ENCODE results near the gene PDK2. TPM values are rescaled to one million over a fixed set of nuclear protein-coding genes. Genes with fewer than 3 reads are reported as not detected.

PDK2 gene
- total and polyA plus RNA-seq, 9 of the 15 experiments (the other 6 are each of a cell fraction or from before 2014, with no cell fraction given) = 0.03 to 2.5 (median 1.4) TPM

DNA sequence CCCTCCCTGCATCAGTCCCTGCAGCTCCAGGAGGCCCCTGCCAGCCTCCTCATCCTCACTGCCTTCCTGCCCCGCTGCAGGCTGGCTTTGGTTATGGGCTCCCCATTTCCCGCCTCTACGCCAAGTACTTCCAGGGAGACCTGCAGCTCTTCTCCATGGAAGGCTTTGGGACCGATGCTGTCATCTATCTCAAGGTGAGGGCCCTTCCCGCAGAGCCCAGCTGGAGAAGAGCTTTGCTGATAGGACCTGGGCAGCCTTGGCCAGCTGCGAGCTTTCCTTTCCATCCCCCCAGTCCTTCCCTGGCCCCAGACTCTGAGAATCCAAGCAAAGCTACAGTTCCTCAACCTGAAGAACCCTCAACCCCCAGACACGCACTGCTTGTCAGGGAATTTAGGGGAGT, 14.1 kb downstream of the PDK2 start:
- CTCF ChIA-PET (ENCODE audit: low intra/inter-chr PET ratio) = no interaction called here
- Histone ChIP-seq H3K79me2 (ENCODE audit: control insufficient read depth, insufficient read depth, low read length) (no peaks in the 10 kb centered on the region), H2AFZ (ENCODE audit: low read depth, low read length) (no peak overlapping the region), H3K27me3 (ENCODE audit: control insufficient read depth in 2 of 2, insufficient read depth in 2 of 2, low read length in 2 of 2) (peaks cover 0 to 22% of the 10 kb centered on the region in 2 experiments; a peak in 2 of 5 replicates), H3K9ac (ENCODE audit: insufficient read depth in 1 of 2, low read depth in 2 of 2, low read length in 2 of 2) (no peak overlapping the region), H3K4me1 (replicated peaks in 1 of 2; ENCODE audit: control insufficient read depth in 2 of 2, insufficient read depth in 2 of 2, low read length in 2 of 2) (peaks cover 8 to 37% of the 10 kb centered on the region in 2 experiments), H3K4me3 (no peak overlapping the region), H3K9me3 (replicated peaks; ENCODE audit: control insufficient read depth, insufficient read depth, low read depth, low read length) (no peaks in the 10 kb centered on the region), H4K20me1 (replicated peaks; ENCODE audit: control insufficient read depth, insufficient read depth, low read length) (no peaks in the 10 kb centered on the region; the same call in 1 of the 2 replicates), H3K4me2 (ENCODE audit: insufficient read depth, low read length) (no peak overlapping the region), H3K36me3 (ENCODE audit: control insufficient read depth, insufficient read depth, low read length) (no peaks in the 10 kb centered on the region), H3K27ac (ENCODE audit: extremely low read depth, low read depth, low read length) (no peak overlapping the region), H3K9me1 (ENCODE audit: control insufficient read depth, insufficient read depth, low read length) (no peaks in the 10 kb centered on the region)
- 30% methylated on average over 7 of the region's 7 CpGs for whole genome bisulfite sequencing (ENCODE audit: insufficient coverage, low coverage, missing lambda C conversion rate)
- intact Hi-C loops (cut with micrococcal nuclease) (no loop called here), in situ Hi-C loops (cut with MboI) (no loop called here)
- ATAC-seq (no peak), DNase-seq (ENCODE audit: extremely low read depth in 1 of 4, low spot score in 3 of 4) (no peak), FAIRE-seq (no peak)
- POLR2A ChIA-PET = interaction anchor here (0.6 to 1.1 kb wide), 4 partner anchors 8 to 166 kb away, joined by 3 to 6 read pairs (median 3); no protein-coding TSS in a partner anchor
- BruUV-seq (replicated peaks) = no TSS peak
- TF ChIP-seq CTCFL (IDR thresholded peaks at IDR 0.05; ENCODE audit: borderline replicate concordance, insufficient read depth, low read depth, low read length, poor library complexity, severe bottlenecking) (no peak), ZKSCAN1 (IDR thresholded peaks at IDR 0.05; ENCODE audit: low read depth, low read length) (no peak), ETS2 (tag; IDR thresholded peaks at IDR 0.05; ENCODE audit: borderline replicate concordance, poor library complexity, severe bottlenecking) (no peak), STAG1 (CRISPR knock-in tag; IDR thresholded peaks at IDR 0.05; ENCODE audit: borderline replicate concordance) (no peak), HLTF (IDR thresholded peaks at IDR 0.05) (no peak), CXXC5 (CRISPR knock-in tag; IDR thresholded peaks at IDR 0.05) (no peak), SNIP1 (IDR thresholded peaks at IDR 0.05; ENCODE audit: low read depth) (no peak), ZNF551 (CRISPR knock-in tag; IDR thresholded peaks at IDR 0.05) (no peak), FOXJ2 (tag; IDR thresholded peaks at IDR 0.05) (no peak), ZFP36 (IDR thresholded peaks at IDR 0.05; ENCODE audit: low read depth, low read length, partially characterized antibody) (no peak), RBM14 (IDR thresholded peaks at IDR 0.05; ENCODE audit: borderline replicate concordance, insufficient read depth, low read depth, low read length) (no peak), ZNF589 (CRISPR knock-in tag; IDR thresholded peaks at IDR 0.05; ENCODE audit: low read depth) (no peak), SLC30A9 (CRISPR knock-in tag; IDR thresholded peaks at IDR 0.05) (no peak)
- TF ChIP-seq, protein P1, sequence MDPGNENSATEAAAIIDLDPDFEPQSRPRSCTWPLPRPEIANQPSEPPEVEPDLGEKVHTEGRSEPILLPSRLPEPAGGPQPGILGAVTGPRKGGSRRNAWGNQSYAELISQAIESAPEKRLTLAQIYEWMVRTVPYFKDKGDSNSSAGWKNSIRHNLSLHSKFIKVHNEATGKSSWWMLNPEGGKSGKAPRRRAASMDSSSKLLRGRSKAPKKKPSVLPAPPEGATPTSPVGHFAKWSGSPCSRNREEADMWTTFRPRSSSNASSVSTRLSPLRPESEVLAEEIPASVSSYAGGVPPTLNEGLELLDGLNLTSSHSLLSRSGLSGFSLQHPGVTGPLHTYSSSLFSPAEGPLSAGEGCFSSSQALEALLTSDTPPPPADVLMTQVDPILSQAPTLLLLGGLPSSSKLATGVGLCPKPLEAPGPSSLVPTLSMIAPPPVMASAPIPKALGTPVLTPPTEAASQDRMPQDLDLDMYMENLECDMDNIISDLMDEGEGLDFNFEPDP (CRISPR knock-in tag; IDR thresholded peaks at IDR 0.05) = no peak
- TF ChIP-seq, protein P2, sequence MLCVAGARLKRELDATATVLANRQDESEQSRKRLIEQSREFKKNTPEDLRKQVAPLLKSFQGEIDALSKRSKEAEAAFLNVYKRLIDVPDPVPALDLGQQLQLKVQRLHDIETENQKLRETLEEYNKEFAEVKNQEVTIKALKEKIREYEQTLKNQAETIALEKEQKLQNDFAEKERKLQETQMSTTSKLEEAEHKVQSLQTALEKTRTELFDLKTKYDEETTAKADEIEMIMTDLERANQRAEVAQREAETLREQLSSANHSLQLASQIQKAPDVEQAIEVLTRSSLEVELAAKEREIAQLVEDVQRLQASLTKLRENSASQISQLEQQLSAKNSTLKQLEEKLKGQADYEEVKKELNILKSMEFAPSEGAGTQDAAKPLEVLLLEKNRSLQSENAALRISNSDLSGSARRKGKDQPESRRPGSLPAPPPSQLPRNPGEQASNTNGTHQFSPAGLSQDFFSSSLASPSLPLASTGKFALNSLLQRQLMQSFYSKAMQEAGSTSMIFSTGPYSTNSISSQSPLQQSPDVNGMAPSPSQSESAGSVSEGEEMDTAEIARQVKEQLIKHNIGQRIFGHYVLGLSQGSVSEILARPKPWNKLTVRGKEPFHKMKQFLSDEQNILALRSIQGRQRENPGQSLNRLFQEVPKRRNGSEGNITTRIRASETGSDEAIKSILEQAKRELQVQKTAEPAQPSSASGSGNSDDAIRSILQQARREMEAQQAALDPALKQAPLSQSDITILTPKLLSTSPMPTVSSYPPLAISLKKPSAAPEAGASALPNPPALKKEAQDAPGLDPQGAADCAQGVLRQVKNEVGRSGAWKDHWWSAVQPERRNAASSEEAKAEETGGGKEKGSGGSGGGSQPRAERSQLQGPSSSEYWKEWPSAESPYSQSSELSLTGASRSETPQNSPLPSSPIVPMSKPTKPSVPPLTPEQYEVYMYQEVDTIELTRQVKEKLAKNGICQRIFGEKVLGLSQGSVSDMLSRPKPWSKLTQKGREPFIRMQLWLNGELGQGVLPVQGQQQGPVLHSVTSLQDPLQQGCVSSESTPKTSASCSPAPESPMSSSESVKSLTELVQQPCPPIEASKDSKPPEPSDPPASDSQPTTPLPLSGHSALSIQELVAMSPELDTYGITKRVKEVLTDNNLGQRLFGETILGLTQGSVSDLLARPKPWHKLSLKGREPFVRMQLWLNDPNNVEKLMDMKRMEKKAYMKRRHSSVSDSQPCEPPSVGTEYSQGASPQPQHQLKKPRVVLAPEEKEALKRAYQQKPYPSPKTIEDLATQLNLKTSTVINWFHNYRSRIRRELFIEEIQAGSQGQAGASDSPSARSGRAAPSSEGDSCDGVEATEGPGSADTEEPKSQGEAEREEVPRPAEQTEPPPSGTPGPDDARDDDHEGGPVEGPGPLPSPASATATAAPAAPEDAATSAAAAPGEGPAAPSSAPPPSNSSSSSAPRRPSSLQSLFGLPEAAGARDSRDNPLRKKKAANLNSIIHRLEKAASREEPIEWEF (CRISPR knock-in tag; IDR thresholded peaks at IDR 0.05) = no peak

Measured in K562 (cell line).